Measurements from ENCODE around the gene RIT2.

DNA sequence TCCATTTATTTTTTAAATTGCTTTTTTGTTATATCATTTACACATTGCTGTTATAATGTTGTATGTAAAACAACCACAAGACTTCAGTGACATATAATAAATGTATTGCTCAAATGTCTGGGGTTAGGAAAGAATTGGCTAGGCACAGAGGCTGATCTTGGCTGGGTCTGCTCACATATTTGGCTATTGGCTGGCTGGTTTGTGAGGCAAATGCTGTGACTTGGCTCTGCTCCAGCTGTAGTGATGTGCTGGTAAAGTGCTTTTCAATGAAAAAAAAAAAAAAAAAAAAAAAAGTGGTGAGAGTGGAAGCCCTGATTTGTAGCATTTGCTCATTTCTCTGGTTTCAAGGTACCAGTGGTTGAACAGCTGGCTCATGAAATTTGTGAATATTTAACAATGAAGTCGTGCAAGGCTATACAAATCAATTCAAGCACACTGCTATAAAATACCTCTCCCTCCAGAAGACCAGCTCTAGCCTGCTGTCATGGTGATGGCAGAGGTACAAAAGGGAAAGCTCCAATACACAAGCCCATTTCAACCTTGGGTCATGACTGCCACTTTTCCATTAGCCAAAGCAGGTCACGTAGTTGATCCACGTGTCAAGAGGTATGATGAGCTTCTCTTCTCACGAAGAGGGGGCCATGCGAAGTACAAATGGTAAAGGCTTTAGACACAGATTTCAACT, 43.7 kb upstream of the RIT2 start:
- TF ChIP-seq TAF1 (IDR thresholded peaks at IDR 0.05; ENCODE audit: low read depth, low read length) = no peak
- TF ChIP-seq POLR2AphosphoS5 (IDR thresholded peaks at IDR 0.05; ENCODE audit: low read depth, low read length) = no peak
- TF ChIP-seq POLR2A (IDR thresholded peaks at IDR 0.05; ENCODE audit: low read depth, low read length) = no peak
- no peak for TF ChIP-seq SPI1 (IDR thresholded peaks at IDR 0.05; ENCODE audit: low read depth, low read length)
- no peak for TF ChIP-seq PAX5 (IDR thresholded peaks at IDR 0.05; ENCODE audit: insufficient read depth, low read length, severe bottlenecking)
- no peak for TF ChIP-seq POU2F2 (IDR thresholded peaks at IDR 0.05; ENCODE audit: low read depth, low read length)

Data from GM12891 (cell line).